Measurements from ENCODE around the gene DDAH1. TPM values are rescaled to one million over a fixed set of nuclear protein-coding genes. Genes with fewer than 3 reads are reported as not detected.
A peak's percentile ranks its signal among the peaks of the same experiment; 100 is the strongest.

DDAH1 gene
- total and polyA plus RNA-seq, 2 donors: 12.3 to 32.9 TPM

DNA sequence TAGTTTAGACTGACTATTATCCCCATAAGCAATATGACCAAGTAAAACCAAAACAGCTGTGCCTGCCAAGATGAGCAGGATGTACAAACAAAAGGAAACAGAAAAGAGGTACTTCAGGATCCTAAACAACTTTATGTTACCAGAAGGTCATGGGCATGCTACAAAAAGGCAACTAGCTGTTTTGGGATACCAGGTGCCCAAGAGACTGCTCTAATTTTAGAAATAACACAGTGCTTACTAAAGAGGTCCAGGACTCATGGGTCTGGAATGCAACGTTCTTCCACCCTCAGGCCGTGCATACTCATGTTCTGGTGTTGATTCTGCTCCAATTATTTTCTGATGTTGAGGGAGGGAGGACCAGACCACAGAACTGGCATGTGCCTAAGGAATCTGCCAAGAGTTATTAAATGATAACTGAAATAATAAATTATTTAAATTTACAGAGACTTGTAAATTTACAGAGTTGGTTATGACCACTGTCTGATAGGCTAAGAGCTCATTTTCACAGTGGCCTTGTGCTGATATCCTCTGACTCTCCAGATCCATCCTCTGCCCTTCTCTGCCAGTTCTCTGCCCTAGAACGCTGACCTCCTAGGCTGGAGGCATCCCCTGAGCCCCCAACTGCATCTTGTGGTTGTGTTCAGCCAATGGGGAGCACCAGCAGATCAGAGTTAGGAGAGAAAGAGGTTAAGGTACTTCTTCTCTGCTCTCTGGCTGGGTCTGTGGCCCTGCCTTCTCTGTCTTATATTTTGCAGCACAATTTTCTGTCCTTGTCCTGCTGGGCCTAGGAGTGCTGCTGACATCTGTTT, 150.9 kb downstream of the DDAH1 start:
- 43% methylated on average over 3 of the region's 3 CpGs for WGBS
- H3K36me3 ChIP-seq (ENCODE audit: insufficient read depth): no peaks in the 10 kb centered on the region
- H3K4me1 ChIP-seq (ENCODE audit: insufficient read depth): no peaks in the 10 kb centered on the region
- no peak overlapping the region for H3K4me3 ChIP-seq (ENCODE audit: low read depth, low read length)
- no peak overlapping the region for H3K27ac ChIP-seq (ENCODE audit: low read depth)
- no peak for DNase-seq (ENCODE audit: extremely low spot score)

DNA sequence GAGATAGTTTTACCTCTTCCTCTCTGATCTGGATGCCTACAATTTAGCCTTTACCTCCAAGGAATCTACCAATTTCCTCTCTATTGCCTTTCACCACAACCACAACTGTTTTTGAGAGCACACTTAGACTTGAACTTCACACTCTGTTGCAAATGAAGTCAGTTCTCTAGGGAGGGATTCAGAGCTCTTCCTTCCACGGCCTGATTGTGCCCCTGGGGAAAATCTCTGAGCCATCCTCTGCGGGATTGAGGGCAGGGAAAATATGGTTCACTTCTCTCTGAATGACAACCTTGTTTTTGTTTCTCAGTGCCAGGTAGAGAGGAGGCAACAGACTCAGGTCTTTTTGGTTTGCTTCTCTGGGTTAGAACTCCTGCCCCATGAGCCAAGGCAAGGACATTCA, 153.1 kb downstream of the DDAH1 start:
- no peak overlapping the region for H3K4me3 ChIP-seq (ENCODE audit: low read depth, low read length)
- no peak overlapping the region for H3K27ac ChIP-seq (ENCODE audit: low read depth)
- H3K36me3 ChIP-seq (ENCODE audit: insufficient read depth): no peaks in the 10 kb centered on the region
- no peaks in the 10 kb centered on the region for H3K4me1 ChIP-seq (ENCODE audit: insufficient read depth)
- 80% methylated on average over 2 of the region's 2 CpGs for WGBS
- no peak for DNase-seq (ENCODE audit: extremely low spot score)

DNA sequence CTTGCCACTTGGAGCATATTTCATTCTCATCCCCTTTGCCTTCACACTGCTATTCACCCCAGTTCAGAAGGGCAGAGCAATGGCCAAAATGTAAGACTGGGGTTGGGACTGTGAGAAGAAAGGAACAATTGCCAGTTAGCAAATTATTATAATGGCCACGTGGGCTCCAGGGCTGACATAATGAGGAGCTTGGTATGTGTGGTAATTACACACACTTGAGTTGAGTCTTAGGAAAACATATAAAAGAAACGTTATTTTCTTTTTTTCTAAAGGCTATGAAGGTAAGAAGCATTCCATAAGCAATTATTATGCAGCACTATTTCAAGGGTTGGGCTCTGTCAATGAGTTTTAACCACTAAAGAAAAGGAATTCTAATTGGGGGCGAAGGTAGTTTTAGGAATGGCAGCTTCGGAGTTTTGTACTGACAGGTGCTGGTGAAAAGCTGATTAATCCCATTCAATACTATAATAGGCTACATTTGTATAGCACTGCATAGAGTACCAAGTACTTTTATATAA, 156.1 kb downstream of the DDAH1 start:
- Histone ChIP-seq H3K4me1 (ENCODE audit: insufficient read depth) (no peaks in the 10 kb centered on the region), H3K27ac (ENCODE audit: low read depth) (no peak overlapping the region), H3K4me3 (ENCODE audit: low read depth, low read length) (no peak overlapping the region), H3K36me3 (ENCODE audit: insufficient read depth) (no peaks in the 10 kb centered on the region)
- WGBS: 80% methylated on average over 4 of the region's 4 CpGs
- no peak for DNase-seq (ENCODE audit: extremely low spot score)

DNA sequence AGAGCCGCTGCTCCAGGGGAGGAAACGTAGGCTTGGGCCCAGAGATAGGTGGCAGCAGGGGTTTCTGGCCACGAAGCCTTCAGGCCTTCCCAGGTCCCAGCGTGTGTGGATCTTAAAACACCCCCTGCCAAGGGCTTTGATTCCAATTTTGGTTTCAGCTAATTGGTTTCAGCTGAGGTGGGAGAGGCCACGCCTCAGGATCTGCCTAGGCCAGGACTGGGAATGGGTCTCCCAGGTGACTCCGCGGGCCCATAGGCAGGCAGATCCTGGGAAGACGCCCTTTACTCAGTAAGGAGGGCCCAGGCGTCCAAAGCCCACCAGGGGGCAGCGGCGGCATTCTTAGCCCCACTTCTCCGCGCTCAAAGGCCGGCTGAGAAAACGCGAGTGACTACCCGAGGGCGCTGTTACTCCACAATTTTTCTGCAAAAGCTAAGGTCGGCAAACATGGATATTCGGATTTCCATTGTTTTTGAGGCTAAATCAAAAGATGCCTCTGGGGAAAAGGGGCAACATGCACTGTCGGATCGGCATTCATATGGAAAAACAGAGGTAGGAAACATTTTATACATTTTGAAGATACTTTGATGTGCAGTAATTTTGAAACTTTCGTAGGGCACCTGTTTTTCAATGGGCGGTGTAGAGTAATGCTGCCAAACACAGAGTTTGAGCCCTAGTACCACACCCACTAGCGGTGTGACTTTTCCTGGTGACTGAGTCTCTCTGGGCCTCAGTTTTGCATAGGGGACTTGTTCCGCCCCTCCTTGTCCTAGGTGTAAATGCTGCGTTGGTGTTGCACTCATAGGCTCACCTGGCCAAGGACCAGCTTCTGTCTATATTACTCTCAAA, 156.7 kb downstream of the DDAH1 start:
- Histone ChIP-seq H3K4me1 (ENCODE audit: insufficient read depth) (no peaks in the 10 kb centered on the region), H3K36me3 (ENCODE audit: insufficient read depth) (no peaks in the 10 kb centered on the region), H3K27ac (ENCODE audit: low read depth) (no peak overlapping the region), H3K4me3 (ENCODE audit: low read depth, low read length) (no peak overlapping the region)
- 23% methylated on average over 27 of the region's 27 CpGs for WGBS
- peak; percentile 70 for DNase-seq (ENCODE audit: extremely low spot score)

DNA sequence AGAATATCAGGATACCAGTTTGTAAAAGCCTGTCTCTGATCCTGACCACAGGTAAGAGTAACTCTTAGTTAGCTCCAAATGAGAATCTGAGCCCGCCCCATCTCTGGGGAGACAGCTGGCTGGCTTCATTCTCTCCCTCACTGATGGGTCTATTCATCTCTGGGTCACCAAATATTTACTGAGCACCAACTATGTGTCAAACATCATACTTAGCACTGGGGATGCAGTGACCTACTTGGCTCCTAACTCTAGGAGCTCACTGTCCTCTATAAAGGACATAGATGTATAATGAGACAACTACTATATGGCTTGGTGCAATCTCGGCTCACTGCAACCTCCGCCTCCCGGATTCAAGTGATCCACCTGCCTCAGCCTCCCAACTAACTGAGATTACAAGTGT, 158.7 kb downstream of the DDAH1 start:
- no peak overlapping the region for H3K4me3 ChIP-seq (ENCODE audit: low read depth, low read length)
- no peak for DNase-seq (ENCODE audit: extremely low spot score)
- WGBS: 96% methylated on average over 4 of the region's 4 CpGs

DNA sequence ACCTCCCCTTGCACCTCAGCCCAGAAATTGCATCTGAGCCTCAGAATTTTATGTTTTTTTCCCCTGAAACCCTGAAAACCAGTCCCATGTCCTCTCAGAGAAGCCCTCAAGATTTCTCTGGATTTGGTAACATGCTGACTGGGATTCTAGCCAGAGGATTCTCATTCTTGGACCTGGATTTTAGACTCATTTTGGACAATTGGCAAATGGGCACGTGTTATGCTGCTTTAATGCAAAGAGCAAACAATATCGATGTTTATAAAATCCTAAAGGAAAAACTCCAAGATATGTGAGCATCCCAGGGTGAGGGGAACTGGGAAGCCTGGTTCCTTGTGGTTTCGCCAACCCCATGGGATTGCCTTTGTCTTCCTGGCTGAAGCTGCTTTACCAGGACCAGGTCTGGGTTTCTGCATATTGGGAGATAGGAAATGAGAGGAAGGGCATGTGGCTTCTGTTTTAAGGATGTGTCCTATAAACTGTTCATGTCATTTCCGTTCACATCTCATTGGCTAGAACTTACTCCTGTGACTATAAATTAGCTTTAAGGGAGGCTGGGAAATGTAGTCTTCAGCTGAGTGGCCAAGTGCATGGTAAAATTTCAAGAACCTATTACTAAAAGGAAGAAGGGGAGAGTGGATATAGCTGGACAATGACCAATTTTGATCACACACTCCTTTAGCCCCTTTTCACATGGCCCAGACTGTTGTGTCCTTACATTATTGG, 161.4 kb downstream of the DDAH1 start:
- H3K36me3 ChIP-seq (ENCODE audit: insufficient read depth): no peaks in the 10 kb centered on the region
- 77% methylated on average over 4 of the region's 4 CpGs for WGBS
- H3K27ac ChIP-seq (ENCODE audit: low read depth): no peak overlapping the region
- H3K4me1 ChIP-seq (ENCODE audit: insufficient read depth): no peaks in the 10 kb centered on the region
- no peak overlapping the region for H3K4me3 ChIP-seq (ENCODE audit: low read depth, low read length)
- no peak for DNase-seq (ENCODE audit: extremely low spot score)

More for the DNA sequence above, 158.7 kb downstream of the DDAH1 start:
- H3K4me1 ChIP-seq (ENCODE audit: insufficient read depth): no peaks in the 10 kb centered on the region
- H3K36me3 ChIP-seq (ENCODE audit: insufficient read depth): no peaks in the 10 kb centered on the region
- no peak overlapping the region for H3K27ac ChIP-seq (ENCODE audit: low read depth)

DNA sequence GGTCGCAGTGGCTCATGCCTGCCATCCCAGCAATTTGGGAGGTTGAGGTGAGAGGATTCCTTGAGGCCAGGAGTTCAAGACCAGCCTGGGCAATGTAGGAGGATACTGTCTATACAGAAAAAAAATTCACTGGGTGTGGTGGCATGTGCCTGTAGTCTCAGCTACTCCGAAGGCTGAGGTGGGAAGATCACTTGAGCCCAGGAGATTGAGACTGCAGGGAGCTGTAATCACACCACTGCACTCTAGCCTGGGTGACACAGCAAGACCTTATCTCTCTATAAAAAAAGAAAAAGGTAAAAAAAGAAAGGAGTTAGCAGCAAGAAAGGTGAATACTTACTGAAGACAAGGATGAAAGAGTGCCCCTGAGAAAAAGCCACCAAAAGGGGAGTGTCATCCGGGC, 164.8 kb downstream of the DDAH1 start:
- no peak overlapping the region for H3K27ac ChIP-seq (ENCODE audit: low read depth)
- H3K36me3 ChIP-seq (ENCODE audit: insufficient read depth): no peaks in the 10 kb centered on the region
- no peak for DNase-seq (ENCODE audit: extremely low spot score)
- H3K4me1 ChIP-seq (ENCODE audit: insufficient read depth): no peaks in the 10 kb centered on the region
- H3K4me3 ChIP-seq (ENCODE audit: low read depth, low read length): no peak overlapping the region
- WGBS: 95% methylated on average over 3 of the region's 3 CpGs

DNA sequence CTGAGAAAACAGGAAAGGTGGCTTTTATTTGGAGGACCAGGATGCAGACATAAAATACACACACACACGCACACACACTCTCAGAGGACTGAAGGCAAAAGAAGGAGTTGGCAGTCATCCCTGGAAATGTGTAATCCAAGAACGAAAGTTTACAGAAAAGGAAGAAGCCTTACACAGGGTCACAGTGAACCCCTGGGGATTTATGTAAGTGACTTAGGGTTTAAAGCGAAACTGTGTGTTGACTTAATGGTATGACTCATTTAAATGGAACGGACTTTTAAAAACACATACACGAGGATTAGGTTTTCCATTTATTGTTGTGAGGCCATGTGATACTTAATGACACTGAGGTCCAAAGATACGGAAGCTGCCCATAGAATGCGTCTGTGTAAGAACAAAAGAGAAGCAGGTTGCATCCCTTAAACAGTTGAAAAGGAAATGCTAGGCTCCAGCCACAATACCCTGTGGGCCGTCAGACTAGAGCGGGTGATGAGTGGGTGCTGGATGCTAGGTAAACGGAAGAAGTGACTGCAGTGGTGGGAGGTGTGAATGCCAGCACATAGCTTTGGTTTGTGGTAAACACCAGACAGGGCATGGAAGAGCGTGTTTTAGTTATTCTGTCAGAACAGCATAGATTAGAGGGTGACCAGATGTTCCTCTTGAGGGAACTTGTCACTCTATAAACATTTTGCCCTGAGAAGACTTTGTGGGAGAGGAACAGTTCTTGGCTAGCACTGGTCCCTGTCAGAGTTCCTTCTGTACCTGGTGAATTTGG, 166.9 kb downstream of the DDAH1 start:
- WGBS: 23% methylated on average over 11 of the region's 11 CpGs
- H3K4me3 ChIP-seq (ENCODE audit: low read depth, low read length): no peak overlapping the region
- H3K36me3 ChIP-seq (ENCODE audit: insufficient read depth): no peaks in the 10 kb centered on the region
- no peaks in the 10 kb centered on the region for H3K4me1 ChIP-seq (ENCODE audit: insufficient read depth)
- peak overlapping the region; percentile 73 for H3K27ac ChIP-seq (ENCODE audit: low read depth)
- peak; percentile 81 for DNase-seq (ENCODE audit: extremely low spot score)

DNA sequence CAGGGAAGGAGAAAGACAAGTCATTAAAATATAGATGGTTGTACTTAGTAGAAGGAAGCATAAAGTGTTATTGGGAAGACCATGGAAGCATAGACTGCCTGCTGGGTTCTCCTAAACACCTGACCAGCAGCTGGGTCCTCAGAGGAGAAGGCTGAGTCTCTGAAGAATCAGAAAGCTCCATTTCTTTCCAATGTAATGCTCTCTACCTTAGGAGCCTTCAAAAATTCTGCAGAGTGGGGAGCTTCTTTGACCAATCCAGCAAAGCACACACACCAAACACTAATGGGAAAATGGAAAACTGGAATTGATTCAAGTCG, 167.5 kb downstream of the DDAH1 start:
- Histone ChIP-seq H3K4me3 (ENCODE audit: low read depth, low read length) (no peak overlapping the region), H3K36me3 (ENCODE audit: insufficient read depth) (no peaks in the 10 kb centered on the region), H3K27ac (ENCODE audit: low read depth) (no peak overlapping the region), H3K4me1 (ENCODE audit: insufficient read depth) (no peaks in the 10 kb centered on the region)
- no peak for DNase-seq (ENCODE audit: extremely low spot score)
- WGBS: 20% methylated on average over 1 of the region's 1 CpG

DNA sequence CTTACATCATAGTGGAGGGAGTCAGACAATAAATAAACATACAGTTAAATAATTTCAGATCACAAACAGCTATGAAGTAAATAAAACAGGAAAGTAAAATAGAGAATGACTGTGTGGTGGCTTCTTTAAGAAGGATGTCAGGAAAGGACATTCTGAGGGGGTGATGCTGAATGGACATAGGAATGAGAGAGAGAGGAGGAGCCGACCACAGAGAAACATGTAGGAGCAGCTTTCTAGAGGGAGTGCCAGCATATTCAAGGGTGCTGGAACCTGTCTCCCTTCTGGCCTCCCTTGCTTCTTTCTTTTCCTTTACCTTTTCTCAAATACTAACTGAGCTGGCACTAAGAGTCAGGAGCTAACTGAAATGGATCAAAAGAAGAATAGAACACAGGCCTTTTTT, 168.0 kb downstream of the DDAH1 start:
- DNase-seq (ENCODE audit: extremely low spot score): no peak
- Histone ChIP-seq H3K27ac (ENCODE audit: low read depth) (no peak overlapping the region), H3K4me3 (ENCODE audit: low read depth, low read length) (no peak overlapping the region), H3K36me3 (ENCODE audit: insufficient read depth) (no peaks in the 10 kb centered on the region), H3K4me1 (ENCODE audit: insufficient read depth) (no peaks in the 10 kb centered on the region)
- 33% methylated on average over 1 of the region's 1 CpG for WGBS

DNA sequence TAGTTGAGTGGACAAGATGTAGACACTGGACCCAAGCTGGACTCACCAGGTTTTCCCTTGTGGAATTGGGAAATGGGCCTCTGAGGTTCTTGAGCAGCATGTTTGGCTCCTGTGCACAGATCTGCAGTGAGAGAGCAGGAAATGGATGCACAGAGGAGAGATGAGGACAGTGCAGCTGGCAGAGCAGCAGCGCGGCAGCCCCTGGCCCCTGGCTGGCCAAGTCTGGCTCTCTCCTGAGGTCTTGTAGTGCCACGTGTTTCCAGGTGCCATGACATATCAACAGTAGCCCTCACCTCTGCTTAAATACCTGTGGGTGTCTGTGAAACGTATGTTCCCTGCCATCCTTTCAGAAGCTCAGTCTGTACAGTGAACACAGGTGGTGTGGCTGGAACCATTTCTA, 169.3 kb downstream of the DDAH1 start:
- no peak overlapping the region for H3K4me3 ChIP-seq (ENCODE audit: low read depth, low read length)
- no peaks in the 10 kb centered on the region for H3K4me1 ChIP-seq (ENCODE audit: insufficient read depth)
- no peaks in the 10 kb centered on the region for H3K36me3 ChIP-seq (ENCODE audit: insufficient read depth)
- H3K27ac ChIP-seq (ENCODE audit: low read depth): no peak overlapping the region
- no peak for DNase-seq (ENCODE audit: extremely low spot score)
- 75% methylated on average over 4 of the region's 4 CpGs for WGBS

DNA sequence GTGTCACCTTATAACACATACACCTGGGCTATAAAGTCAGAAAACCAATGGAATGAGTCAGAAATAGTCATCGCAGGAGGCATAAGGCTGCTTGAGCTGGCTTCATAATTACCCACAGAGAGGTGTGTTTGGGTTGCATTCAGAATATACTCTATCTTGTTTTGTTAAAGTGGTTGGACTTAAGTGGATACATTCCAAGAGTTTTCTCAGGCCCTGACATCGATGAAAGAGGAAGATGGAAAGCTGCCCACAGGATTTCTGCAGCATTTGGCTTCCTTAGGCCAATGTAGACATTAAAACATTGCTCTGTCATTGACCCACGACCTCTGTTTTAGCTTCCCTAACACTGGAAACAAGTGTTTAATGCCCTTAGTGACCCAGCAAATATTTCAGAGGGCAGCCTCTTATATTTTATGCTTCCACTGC, 169.9 kb downstream of the DDAH1 start:
- WGBS: 56% methylated on average over 3 of the region's 3 CpGs

DNA sequence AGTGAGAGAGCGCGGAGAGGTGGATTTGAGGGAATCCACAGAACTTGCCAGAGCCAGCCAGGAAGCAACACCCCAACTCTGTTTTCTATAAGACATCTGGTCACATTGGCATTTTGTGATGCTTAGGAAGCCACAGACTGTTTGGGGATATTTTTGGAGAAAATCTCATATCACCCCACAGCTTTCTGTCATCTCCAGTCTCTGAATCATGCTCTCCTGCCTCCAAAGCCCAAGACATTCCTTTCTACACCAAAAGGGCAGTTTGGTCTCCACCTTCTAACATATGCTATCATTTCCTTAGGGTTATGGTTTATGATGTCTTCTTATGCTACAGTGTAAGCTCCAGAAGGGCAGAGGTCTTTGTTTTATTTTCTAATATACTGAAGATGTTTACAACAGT, 174.1 kb downstream of the DDAH1 start:
- no peak overlapping the region for H3K27ac ChIP-seq (ENCODE audit: low read depth)
- no peaks in the 10 kb centered on the region for H3K4me1 ChIP-seq (ENCODE audit: insufficient read depth)
- H3K36me3 ChIP-seq (ENCODE audit: insufficient read depth): no peaks in the 10 kb centered on the region
- WGBS: 99% methylated on average over 2 of the region's 2 CpGs
- no peak overlapping the region for H3K4me3 ChIP-seq (ENCODE audit: low read depth, low read length)
- no peak for DNase-seq (ENCODE audit: extremely low spot score)

More for the DNA sequence above, 169.9 kb downstream of the DDAH1 start:
- Histone ChIP-seq H3K36me3 (ENCODE audit: insufficient read depth) (no peaks in the 10 kb centered on the region), H3K4me3 (ENCODE audit: low read depth, low read length) (no peak overlapping the region), H3K27ac (ENCODE audit: low read depth) (no peak overlapping the region), H3K4me1 (ENCODE audit: insufficient read depth) (no peaks in the 10 kb centered on the region)
- no peak for DNase-seq (ENCODE audit: extremely low spot score)

All from urinary bladder (tissue), 4 donors.